GM12874 (cell line): ENCODE data around the gene ASTN2.

Experiments used
- TF ChIP-seq, protein P1 (sequence below): IDR thresholded peaks from 2 replicates; pipeline ENCODE4 v1.5.1; 2011; ENCODE audit warnings: low read depth, mild to moderate bottlenecking, control low read depth, low read length, moderate library complexity; ENCODE audit not compliant: insufficient read depth

Gene ASTN2

DNA sequence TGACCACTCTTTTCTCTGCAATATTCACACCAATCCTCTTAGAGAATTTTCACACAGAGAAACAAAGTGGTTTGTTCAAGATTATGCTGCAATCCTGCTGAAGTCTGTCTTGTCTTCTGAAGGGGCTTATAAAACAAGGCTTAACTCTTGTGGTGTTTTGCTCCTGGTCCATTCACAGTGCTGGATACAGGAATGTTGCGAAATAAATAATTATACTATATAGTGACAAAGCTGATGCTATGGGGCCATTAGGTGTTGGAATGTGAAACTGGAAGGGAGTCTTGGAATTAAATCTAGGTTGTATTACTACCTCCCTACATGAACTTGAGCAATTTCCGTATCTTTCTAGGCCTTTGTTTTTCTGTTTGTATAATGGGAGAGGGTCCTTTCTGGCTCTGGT, 557.5 kb downstream of the ASTN2 start:
- TF ChIP-seq, protein P1, sequence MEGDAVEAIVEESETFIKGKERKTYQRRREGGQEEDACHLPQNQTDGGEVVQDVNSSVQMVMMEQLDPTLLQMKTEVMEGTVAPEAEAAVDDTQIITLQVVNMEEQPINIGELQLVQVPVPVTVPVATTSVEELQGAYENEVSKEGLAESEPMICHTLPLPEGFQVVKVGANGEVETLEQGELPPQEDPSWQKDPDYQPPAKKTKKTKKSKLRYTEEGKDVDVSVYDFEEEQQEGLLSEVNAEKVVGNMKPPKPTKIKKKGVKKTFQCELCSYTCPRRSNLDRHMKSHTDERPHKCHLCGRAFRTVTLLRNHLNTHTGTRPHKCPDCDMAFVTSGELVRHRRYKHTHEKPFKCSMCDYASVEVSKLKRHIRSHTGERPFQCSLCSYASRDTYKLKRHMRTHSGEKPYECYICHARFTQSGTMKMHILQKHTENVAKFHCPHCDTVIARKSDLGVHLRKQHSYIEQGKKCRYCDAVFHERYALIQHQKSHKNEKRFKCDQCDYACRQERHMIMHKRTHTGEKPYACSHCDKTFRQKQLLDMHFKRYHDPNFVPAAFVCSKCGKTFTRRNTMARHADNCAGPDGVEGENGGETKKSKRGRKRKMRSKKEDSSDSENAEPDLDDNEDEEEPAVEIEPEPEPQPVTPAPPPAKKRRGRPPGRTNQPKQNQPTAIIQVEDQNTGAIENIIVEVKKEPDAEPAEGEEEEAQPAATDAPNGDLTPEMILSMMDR = no peak

DNA sequence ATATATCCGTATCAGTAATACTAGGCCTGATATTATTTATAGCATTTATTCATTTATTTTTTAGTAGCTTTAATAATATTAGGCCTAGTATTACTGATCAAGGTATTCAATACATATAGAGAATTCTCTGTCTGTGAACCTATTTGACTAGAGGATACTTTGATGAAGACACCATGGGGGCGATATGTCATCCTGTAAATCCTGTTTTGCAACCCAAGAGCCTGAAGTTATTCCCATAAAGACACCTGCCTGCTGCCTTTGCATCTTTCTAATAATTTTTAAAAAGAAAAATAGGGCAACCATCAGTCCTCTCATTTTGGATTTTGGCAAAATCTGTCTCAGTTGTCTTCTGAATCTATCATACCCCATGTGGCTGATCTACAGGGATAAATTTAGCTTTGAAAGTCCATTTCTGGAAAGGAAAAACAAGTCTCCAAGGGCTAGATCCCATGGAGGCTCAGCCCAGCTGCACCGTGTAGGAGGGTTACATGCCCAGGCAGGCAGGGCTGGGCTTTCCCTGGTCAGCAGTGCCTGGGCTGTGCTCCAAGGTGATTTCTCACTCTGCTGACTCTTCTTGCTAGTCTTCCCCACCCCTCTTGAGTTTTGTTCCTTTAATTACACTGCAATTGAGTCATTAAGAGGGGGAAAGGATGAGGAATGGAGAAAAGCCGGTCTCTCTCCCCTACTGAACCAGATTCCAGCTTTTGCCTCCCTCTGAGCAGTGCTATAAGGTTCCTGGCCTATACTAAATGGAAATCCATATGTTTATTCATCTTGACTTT, 558.8 kb downstream of the ASTN2 start:
- TF ChIP-seq, protein P1 = no peak

DNA sequence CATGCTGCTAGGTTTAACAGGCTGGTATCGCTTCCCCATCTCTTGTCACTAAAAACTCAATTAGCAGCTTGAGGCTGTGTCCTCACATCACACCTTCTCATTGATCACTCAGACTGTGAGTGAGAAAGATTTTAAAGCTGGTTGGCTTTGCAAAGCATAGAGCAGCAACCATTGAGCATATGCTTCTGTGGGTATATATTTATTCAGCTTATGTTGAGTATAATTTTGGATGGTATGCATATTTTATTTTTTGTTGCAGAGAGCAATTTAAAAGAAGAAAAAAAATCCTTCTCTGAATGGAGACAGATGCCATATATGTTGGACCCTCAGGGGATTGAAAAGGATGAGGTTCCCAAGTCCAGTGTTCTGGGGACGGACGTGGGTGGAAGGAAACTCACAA, 565.1 kb downstream of the ASTN2 start:
- TF ChIP-seq, protein P1 = no peak

DNA sequence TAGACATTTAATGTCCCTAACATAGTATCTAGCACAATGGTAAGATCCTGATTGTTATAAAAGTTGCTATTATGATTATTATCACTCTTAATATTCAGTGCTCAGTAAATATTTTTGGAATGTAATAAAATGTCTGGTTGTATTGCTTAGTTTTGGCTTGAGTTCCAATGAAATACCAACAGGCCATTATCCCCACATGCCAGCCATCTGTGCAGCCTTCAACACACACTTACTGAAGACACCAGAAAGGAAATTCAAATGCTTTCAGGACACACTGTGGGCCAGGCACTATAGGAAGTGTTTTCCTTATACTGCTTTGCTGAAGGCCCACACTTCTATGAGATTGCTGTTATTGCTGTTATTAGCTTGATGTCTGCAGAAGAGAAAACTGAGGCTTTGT, 570.2 kb downstream of the ASTN2 start:
- TF ChIP-seq, protein P1 = no peak

DNA sequence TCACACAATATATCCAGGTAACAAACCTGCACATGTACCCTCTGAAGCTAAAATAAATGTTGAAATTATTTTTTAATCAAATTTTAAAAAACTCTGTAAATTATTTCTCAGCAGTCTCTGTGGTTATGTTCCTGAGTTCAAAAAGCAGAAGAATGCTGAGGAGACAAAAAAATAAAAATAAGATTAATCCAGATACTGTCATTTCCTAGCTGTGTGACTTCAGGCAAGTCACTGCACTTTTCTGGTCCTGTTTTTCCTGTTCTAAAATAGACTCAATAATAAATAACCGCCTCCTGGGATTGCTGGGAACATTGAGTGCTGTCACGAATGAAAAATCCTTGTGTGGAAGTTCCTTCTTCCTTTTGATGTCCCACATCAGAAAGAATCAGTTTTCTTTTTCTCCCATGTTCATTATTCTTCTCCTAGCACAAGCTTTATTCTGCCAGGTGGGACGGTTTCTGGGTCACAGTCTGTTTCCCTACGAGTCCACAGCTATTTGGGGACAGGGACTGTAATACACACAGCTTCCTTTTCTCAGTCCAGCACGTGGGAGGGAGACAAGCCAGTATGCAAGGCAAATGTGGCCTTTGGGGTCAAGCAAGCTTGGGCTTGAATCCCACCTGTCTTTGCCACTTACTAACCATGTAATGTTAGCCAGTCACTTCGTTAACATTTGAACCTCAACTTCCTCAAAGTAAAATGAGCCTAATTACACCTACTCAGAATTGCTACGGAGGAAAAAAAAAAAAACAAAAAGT, 570.8 kb downstream of the ASTN2 start:
- TF ChIP-seq, protein P1 = no peak

DNA sequence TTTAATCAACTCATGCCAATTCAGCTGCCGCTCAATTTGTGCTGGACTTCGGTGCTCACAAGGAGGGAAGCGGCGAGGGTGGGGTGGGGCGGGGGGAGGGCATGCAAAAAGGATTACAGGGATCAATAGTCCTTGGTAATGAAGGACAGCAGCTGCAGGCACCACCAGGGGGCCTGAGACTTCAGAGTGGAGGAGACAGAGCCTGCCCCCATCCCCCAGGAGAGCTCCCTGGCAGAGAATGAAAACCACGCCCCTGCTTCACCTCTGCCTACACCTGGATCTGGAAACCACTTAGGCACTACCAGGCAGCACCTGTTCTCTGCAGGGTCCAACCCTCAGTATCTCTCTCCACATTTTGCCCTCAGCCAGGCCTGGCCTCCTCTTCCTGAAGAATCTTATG, 572.2 kb downstream of the ASTN2 start:
- TF ChIP-seq, protein P1 = peak; percentile 15; the same call in 1 of the 2 replicates
